K562 (cell line): ENCODE measurements around the gene ZBTB32. TPM values are rescaled to one million over a fixed set of nuclear protein-coding genes. Genes with fewer than 3 reads are reported as not detected.

Experiments used
- BRF1 ChIP-seq: IDR thresholded peaks from 3 replicates; pipeline ENCODE4 v1.6.1; 2011; ENCODE audit warnings: borderline replicate concordance, mild to moderate bottlenecking; ENCODE audit not compliant: insufficient read length; ENCODE audit errors: extremely low read depth
- CBFA2T3 ChIP-seq: fragments of 450-650 bp; IDR thresholded peaks from 2 replicates; pipeline ENCODE4 v1.6.1; 2017
- CHD1 ChIP-seq: fragments of 200-600 bp; sonication (generic); IDR thresholded peaks from one replicate; pipeline ENCODE4 v1.6.1; 2012; ENCODE audit warnings: mild to moderate bottlenecking, moderate library complexity, low read length, inconsistent platforms
- ETV1 ChIP-seq: fragments of 450-650 bp; conservative IDR thresholded peaks from 2 replicates; pipeline ENCODE4 v1.6.1; 2016; ENCODE audit warnings: missing genetic modification characterization, control low read depth, low read depth, missing compliant biosample characterization
- MTA2 ChIP-seq: fragments of 450-650 bp; IDR thresholded peaks from 2 replicates; pipeline ENCODE4 v1.6.1; 2016; ENCODE audit warnings: low read depth
- NFE2L1 ChIP-seq: fragments of 450-650 bp; IDR thresholded peaks from 2 replicates; pipeline ENCODE4 v1.6.1; 2016; ENCODE audit warnings: missing genetic modification characterization, low read depth, mild to moderate bottlenecking, missing compliant biosample characterization, moderate library complexity, borderline replicate concordance
- NONO ChIP-seq, 2 experiments: fragments of 200-400 bp in 1 of 2; fragments of 450-650 bp in 1 of 2; formaldehyde crosslinking in 1 of 2; IDR thresholded peaks; 2 replicates each; pipeline ENCODE4 v1.6.1; 2017; ENCODE audit warnings: low read depth in 2 of 2, mild to moderate bottlenecking in 2 of 2, moderate library complexity in 2 of 2, low read length in 1 of 2
- PHB2 ChIP-seq: fragments of 450-650 bp; IDR thresholded peaks from 2 replicates; pipeline ENCODE4 v1.6.1; 2017; ENCODE audit warnings: low read depth
- RUNX1 ChIP-seq: sonication (generic); IDR thresholded peaks from 2 replicates; pipeline ENCODE4 v1.6.1; 2016; ENCODE audit warnings: antibody characterized with exemption, low read depth
- SMAD4 ChIP-seq: fragments of 250-450 bp; sonication (Bioruptor Pico); conservative IDR thresholded peaks from 2 replicates; pipeline ENCODE4 v1.8.0; 2021; ENCODE audit warnings: inconsistent platforms, mild to moderate bottlenecking, moderate library complexity
- SMARCE1 ChIP-seq: fragments of 450-650 bp; IDR thresholded peaks from 2 replicates; pipeline ENCODE4 v1.7.1; 2016; ENCODE audit warnings: mild to moderate bottlenecking
- TARDBP ChIP-seq: fragments of 450-650 bp; IDR thresholded peaks from 2 replicates; pipeline ENCODE4 v1.6.1; 2016
- XRCC3 ChIP-seq: fragments of 450-650 bp; IDR thresholded peaks from 2 replicates; pipeline ENCODE4 v1.6.1; 2017; ENCODE audit warnings: mild to moderate bottlenecking, moderate library complexity
- YY1 ChIP-seq, 3 experiments: IDR thresholded peaks; 2 replicates each; pipeline ENCODE4 v1.6.1; 2011; ENCODE audit warnings: low read length in 2 of 3, mild to moderate bottlenecking in 2 of 3, moderate library complexity in 2 of 3, borderline replicate concordance in 1 of 3, control low read depth in 1 of 3, low read depth in 1 of 3; ENCODE audit not compliant: insufficient read depth in 3 of 3, insufficient replicate concordance in 2 of 3, control insufficient read depth in 1 of 3, insufficient read length in 1 of 3; ENCODE audit errors: extremely low read depth in 1 of 3
- ZFP36 ChIP-seq: fragments of 150-350 bp; IDR thresholded peaks from 2 replicates; pipeline ENCODE4 v1.6.1; 2018; ENCODE audit warnings: low read length, low read depth; ENCODE audit not compliant: partially characterized antibody
- ZKSCAN8 ChIP-seq: fragments of 200-800 bp; sonication (Bioruptor generic); IDR thresholded peaks from 2 replicates; pipeline ENCODE4 v1.6.1; 2016; ENCODE audit warnings: missing genetic modification characterization, missing compliant biosample characterization
- ZNF384 ChIP-seq: IDR thresholded peaks from 2 replicates; pipeline ENCODE4 v1.6.1; 2012; ENCODE audit warnings: low read depth, low read length, improper control_type of control experiment
- ZNF586 ChIP-seq: fragments of 450-650 bp; formaldehyde crosslinking; conservative IDR thresholded peaks from 2 replicates; pipeline ENCODE4 v1.4.0; 2020; ENCODE audit warnings: mild to moderate bottlenecking, moderate library complexity
- polyA plus RNA-seq, 8 experiments: library from polyadenylated mRNA; depleted of rRNA in 4 of 8; stranded (reverse) in 5 of 8; unstranded in 3 of 8; fragments of >200 nt; fragmentation: Nextera tagmentation in 2 of 8; fragmentation: Illumina TruSeq in 1 of 8; extraction: Ambion mirVana in 2 of 8; extraction: Trizol in 1 of 8; gene quantifications; 2 replicates each; pipeline versions ENCODE4 v1.2.1 to v1.2.3, GENCODE V29; 2011 to 2014; ENCODE audit warnings: inconsistent platforms in 1 of 8, missing spikeins in 1 of 8
- total RNA-seq, 7 experiments: library from RNA; depleted of rRNA in 6 of 7; stranded (reverse); fragments of >200 nt in 6 of 7; fragmentation: Illumina TruSeq in 2 of 7; extraction: Trizol in 2 of 7; gene quantifications; 2 replicates each; pipeline versions ENCODE4 v1.2.1 to v1.2.3, GENCODE V29; 2011 to 2021; ENCODE audit warnings: low replicate concordance in 1 of 7
- TF ChIP-seq, protein P1 (sequence below): IDR thresholded peaks from 2 replicates; pipeline ENCODE4 v1.6.1; 2014; ENCODE audit warnings: antibody characterized with exemption
- TF ChIP-seq, protein P2 (sequence below): fragments of 450-650 bp; IDR thresholded peaks from 2 replicates; pipeline ENCODE4 v1.6.1; 2017; ENCODE audit warnings: antibody characterized with exemption, mild to moderate bottlenecking
- TF ChIP-seq, protein P3 (sequence below): fragments of 250-450 bp; sonication (Bioruptor Pico); IDR thresholded peaks from 2 replicates; pipeline ENCODE4 v1.5.0; 2022; ENCODE audit warnings: mild to moderate bottlenecking

The ZBTB32 gene
- total and polyA plus RNA-seq, 9 of the 15 experiments (the other 6 are each of a cell fraction or from before 2014, with no cell fraction given): 0.20 TPM; not detected in 8

DNA sequence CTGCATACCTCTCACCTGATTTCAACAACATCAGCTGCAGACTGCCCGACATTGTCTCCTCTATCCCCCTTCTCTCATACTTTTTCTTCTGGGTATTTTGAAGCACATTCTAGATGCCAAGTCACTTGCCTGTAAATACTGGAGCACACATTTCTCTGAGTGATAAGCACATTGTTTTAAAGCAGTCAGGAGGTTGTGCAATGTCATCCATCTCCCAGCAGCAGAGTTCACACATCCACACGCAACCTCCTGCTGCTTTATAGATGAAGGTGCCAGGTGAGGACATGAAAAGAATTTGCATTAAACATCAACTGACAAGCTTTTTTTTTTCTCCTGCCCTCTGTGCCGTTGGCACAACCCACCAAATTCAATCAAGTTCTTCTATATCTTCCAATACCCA lies 32.5 kb upstream of the ZBTB32 start (continued):
- TF ChIP-seq TARDBP (no peak), XRCC3 (no peak), ZKSCAN8 (no peak), RUNX1 (no peak), ZNF586 (CRISPR knock-in tag) (no peak), PHB2 (peak; percentile 72; the same call in 1 of the 2 replicates), CBFA2T3 (peak; percentile 97), NONO (IDR thresholded peaks at IDR 0.05; ENCODE audit: low read depth in 2 of 2, low read length in 1 of 2) (no peak), YY1 (IDR thresholded peaks at IDR 0.05; ENCODE audit: borderline replicate concordance in 1 of 3, control insufficient read depth in 1 of 3, extremely low read depth in 1 of 3, insufficient read depth in 3 of 3, insufficient read length in 1 of 3, insufficient replicate concordance in 2 of 3, low read depth in 1 of 3, low read length in 2 of 3) (no peak), SMAD4 (CRISPR knock-in tag) (peak; percentile 41; the same call in 1 of the 2 replicates), SMARCE1 (peak; percentile 84), ETV1 (0 out of 2 replicates have a peak, but pooled peaks have one; percentile 9), MTA2 (peak; percentile 90), CHD1 (no peak), ZNF384 (0 out of 2 replicates have a peak, but pooled peaks have one; percentile 30), BRF1 (no peak), NFE2L1 (tag) (no peak), ZFP36 (no peak)
- TF ChIP-seq, protein P1, sequence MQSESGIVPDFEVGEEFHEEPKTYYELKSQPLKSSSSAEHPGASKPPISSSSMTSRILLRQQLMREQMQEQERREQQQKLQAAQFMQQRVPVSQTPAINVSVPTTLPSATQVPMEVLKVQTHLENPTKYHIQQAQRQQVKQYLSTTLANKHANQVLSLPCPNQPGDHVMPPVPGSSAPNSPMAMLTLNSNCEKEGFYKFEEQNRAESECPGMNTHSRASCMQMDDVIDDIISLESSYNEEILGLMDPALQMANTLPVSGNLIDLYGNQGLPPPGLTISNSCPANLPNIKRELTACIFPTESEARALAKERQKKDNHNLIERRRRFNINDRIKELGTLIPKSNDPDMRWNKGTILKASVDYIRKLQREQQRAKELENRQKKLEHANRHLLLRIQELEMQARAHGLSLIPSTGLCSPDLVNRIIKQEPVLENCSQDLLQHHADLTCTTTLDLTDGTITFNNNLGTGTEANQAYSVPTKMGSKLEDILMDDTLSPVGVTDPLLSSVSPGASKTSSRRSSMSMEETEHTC: 0 out of 2 replicates have a peak, but pooled peaks have one; percentile 34
- TF ChIP-seq, protein P2, sequence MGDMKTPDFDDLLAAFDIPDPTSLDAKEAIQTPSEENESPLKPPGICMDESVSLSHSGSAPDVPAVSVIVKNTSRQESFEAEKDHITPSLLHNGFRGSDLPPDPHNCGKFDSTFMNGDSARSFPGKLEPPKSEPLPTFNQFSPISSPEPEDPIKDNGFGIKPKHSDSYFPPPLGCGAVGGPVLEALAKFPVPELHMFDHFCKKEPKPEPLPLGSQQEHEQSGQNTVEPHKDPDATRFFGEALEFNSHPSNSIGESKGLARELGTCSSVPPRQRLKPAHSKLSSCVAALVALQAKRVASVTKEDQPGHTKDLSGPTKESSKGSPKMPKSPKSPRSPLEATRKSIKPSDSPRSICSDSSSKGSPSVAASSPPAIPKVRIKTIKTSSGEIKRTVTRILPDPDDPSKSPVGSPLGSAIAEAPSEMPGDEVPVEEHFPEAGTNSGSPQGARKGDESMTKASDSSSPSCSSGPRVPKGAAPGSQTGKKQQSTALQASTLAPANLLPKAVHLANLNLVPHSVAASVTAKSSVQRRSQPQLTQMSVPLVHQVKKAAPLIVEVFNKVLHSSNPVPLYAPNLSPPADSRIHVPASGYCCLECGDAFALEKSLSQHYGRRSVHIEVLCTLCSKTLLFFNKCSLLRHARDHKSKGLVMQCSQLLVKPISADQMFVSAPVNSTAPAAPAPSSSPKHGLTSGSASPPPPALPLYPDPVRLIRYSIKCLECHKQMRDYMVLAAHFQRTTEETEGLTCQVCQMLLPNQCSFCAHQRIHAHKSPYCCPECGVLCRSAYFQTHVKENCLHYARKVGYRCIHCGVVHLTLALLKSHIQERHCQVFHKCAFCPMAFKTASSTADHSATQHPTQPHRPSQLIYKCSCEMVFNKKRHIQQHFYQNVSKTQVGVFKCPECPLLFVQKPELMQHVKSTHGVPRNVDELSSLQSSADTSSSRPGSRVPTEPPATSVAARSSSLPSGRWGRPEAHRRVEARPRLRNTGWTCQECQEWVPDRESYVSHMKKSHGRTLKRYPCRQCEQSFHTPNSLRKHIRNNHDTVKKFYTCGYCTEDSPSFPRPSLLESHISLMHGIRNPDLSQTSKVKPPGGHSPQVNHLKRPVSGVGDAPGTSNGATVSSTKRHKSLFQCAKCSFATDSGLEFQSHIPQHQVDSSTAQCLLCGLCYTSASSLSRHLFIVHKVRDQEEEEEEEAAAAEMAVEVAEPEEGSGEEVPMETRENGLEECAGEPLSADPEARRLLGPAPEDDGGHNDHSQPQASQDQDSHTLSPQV: no peak
- TF ChIP-seq, protein P3, sequence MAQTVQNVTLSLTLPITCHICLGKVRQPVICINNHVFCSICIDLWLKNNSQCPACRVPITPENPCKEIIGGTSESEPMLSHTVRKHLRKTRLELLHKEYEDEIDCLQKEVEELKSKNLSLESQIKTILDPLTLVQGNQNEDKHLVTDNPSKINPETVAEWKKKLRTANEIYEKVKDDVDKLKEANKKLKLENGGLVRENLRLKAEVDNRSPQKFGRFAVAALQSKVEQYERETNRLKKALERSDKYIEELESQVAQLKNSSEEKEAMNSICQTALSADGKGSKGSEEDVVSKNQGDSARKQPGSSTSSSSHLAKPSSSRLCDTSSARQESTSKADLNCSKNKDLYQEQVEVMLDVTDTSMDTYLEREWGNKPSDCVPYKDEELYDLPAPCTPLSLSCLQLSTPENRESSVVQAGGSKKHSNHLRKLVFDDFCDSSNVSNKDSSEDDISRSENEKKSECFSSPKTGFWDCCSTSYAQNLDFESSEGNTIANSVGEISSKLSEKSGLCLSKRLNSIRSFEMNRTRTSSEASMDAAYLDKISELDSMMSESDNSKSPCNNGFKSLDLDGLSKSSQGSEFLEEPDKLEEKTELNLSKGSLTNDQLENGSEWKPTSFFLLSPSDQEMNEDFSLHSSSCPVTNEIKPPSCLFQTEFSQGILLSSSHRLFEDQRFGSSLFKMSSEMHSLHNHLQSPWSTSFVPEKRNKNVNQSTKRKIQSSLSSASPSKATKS (CRISPR knock-in tag): no peak
